K562 (cell line): ENCODE data around the gene FERMT3. TPM values are rescaled to one million over a fixed set of nuclear protein-coding genes. Genes with fewer than 3 reads are reported as not detected.

ENCODE experiments used
- CTBP1 ChIP-seq: fragments of 450-650 bp; IDR thresholded peaks from 2 replicates; pipeline ENCODE4 v1.6.1; 2016; ENCODE audit warnings: borderline replicate concordance
- DLX4 ChIP-seq: fragments of 250-450 bp; sonication (Bioruptor Pico); IDR thresholded peaks from 2 replicates; pipeline ENCODE4 v1.6.1; 2021; ENCODE audit warnings: mild to moderate bottlenecking
- E2F4 ChIP-seq: sonication (generic); formaldehyde crosslinking; IDR thresholded peaks from 2 replicates; pipeline ENCODE4 v1.8.0; 2022; ENCODE audit warnings: mild to moderate bottlenecking, low read depth, missing genetic modification reagents
- FOXM1 ChIP-seq, 2 experiments: fragments of 450-650 bp in 1 of 2; sonication (generic) in 1 of 2; formaldehyde crosslinking in 1 of 2; IDR thresholded peaks; 2 replicates each; pipeline versions ENCODE4 v1.6.1 to v1.9.0; 2017 to 2022; ENCODE audit warnings: low read depth in 2 of 2, mild to moderate bottlenecking in 2 of 2, missing genetic modification reagents in 1 of 2, moderate library complexity in 1 of 2
- MYNN ChIP-seq, 2 experiments: sonication (generic); formaldehyde crosslinking in 1 of 2; IDR thresholded peaks; 2 replicates each; pipeline versions ENCODE4 v1.5.0 to v1.6.1; 2016 to 2020; ENCODE audit warnings: antibody characterized with exemption in 1 of 2, missing genetic modification reagents in 1 of 2
- NFIC ChIP-seq: fragments of 450-650 bp; IDR thresholded peaks from 2 replicates; pipeline ENCODE4 v1.6.1; 2017; ENCODE audit warnings: mild to moderate bottlenecking, inconsistent platforms
- NR2C1 ChIP-seq, 2 experiments: fragments of 450-650 bp; IDR thresholded peaks; 2 replicates each; pipeline ENCODE4 v1.6.1; 2017; ENCODE audit warnings: mild to moderate bottlenecking in 2 of 2, antibody characterized with exemption in 1 of 2, inconsistent platforms in 1 of 2, missing compliant biosample characterization in 1 of 2, missing genetic modification characterization in 1 of 2
- RFX1 ChIP-seq: fragments of 450-650 bp; IDR thresholded peaks from 2 replicates; pipeline ENCODE4 v1.6.1; 2016; ENCODE audit warnings: mild to moderate bottlenecking, moderate library complexity
- RFX5 ChIP-seq: IDR thresholded peaks from 2 replicates; pipeline ENCODE4 v1.6.1; 2011; ENCODE audit warnings: low read depth, mild to moderate bottlenecking, improper control_type of control experiment, low read length
- SP1 ChIP-seq: sonication (generic); formaldehyde crosslinking; IDR thresholded peaks from 2 replicates; pipeline ENCODE4 v1.8.1; 2022; ENCODE audit warnings: mild to moderate bottlenecking, missing genetic modification reagents
- polyA plus RNA-seq, 8 experiments: library from polyadenylated mRNA; depleted of rRNA in 4 of 8; stranded (reverse) in 5 of 8; unstranded in 3 of 8; fragments of >200 nt; fragmentation: Nextera tagmentation in 2 of 8; fragmentation: Illumina TruSeq in 1 of 8; extraction: Ambion mirVana in 2 of 8; extraction: Trizol in 1 of 8; gene quantifications; 2 replicates each; pipeline versions ENCODE4 v1.2.1 to v1.2.3, GENCODE V29; 2011 to 2014; ENCODE audit warnings: inconsistent platforms in 1 of 8, missing spikeins in 1 of 8
- total RNA-seq, 7 experiments: library from RNA; depleted of rRNA in 6 of 7; stranded (reverse); fragments of >200 nt in 6 of 7; fragmentation: Illumina TruSeq in 2 of 7; extraction: Trizol in 2 of 7; gene quantifications; 2 replicates each; pipeline versions ENCODE4 v1.2.1 to v1.2.3, GENCODE V29; 2011 to 2021; ENCODE audit warnings: low replicate concordance in 1 of 7
- TF ChIP-seq, protein P1 (sequence below), 2 experiments: fragments of 450-650 bp; formaldehyde crosslinking in 1 of 2; IDR thresholded peaks; 2 replicates each; pipeline versions ENCODE4 v1.4.0 to v1.6.1; 2014 to 2020; ENCODE audit warnings: mild to moderate bottlenecking in 2 of 2, borderline replicate concordance in 1 of 2, low read depth in 1 of 2
- TF ChIP-seq, protein P2 (sequence below), 3 experiments: IDR thresholded peaks in 2 of 3; conservative IDR thresholded peaks in 1 of 3; 2 replicates each; pipeline ENCODE4 v1.5.1; 2011 to 2012; ENCODE audit warnings: low read length in 3 of 3, mild to moderate bottlenecking in 3 of 3, control low read depth in 2 of 3, improper control_type of control experiment in 1 of 3, inconsistent platforms in 1 of 3, low read depth in 1 of 3, mixed read lengths in 1 of 3, moderate library complexity in 1 of 3; ENCODE audit not compliant: insufficient read depth in 2 of 3

The FERMT3 gene
- total and polyA plus RNA-seq, 9 of the 15 experiments (the other 6 are each of a cell fraction or from before 2014, with no cell fraction given): 3.2 to 275 (median 79.7) TPM

GRCh38 chr11:64204464-64204989 lies 2.0 kb upstream of the FERMT3 start (continued):
- TF ChIP-seq, protein P1, sequence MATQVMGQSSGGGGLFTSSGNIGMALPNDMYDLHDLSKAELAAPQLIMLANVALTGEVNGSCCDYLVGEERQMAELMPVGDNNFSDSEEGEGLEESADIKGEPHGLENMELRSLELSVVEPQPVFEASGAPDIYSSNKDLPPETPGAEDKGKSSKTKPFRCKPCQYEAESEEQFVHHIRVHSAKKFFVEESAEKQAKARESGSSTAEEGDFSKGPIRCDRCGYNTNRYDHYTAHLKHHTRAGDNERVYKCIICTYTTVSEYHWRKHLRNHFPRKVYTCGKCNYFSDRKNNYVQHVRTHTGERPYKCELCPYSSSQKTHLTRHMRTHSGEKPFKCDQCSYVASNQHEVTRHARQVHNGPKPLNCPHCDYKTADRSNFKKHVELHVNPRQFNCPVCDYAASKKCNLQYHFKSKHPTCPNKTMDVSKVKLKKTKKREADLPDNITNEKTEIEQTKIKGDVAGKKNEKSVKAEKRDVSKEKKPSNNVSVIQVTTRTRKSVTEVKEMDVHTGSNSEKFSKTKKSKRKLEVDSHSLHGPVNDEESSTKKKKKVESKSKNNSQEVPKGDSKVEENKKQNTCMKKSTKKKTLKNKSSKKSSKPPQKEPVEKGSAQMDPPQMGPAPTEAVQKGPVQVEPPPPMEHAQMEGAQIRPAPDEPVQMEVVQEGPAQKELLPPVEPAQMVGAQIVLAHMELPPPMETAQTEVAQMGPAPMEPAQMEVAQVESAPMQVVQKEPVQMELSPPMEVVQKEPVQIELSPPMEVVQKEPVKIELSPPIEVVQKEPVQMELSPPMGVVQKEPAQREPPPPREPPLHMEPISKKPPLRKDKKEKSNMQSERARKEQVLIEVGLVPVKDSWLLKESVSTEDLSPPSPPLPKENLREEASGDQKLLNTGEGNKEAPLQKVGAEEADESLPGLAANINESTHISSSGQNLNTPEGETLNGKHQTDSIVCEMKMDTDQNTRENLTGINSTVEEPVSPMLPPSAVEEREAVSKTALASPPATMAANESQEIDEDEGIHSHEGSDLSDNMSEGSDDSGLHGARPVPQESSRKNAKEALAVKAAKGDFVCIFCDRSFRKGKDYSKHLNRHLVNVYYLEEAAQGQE (IDR thresholded peaks at IDR 0.05; ENCODE audit: borderline replicate concordance): peak; percentile 86
- TF ChIP-seq, protein P1 (CRISPR knock-in tag; IDR thresholded peaks at IDR 0.05; ENCODE audit: low read depth): no peak
- TF ChIP-seq FOXM1 (IDR thresholded peaks at IDR 0.05; ENCODE audit: low read depth) (no peak), FOXM1 (CRISPR knock-in tag; IDR thresholded peaks at IDR 0.05; ENCODE audit: low read depth) (no peak), E2F4 (no peak), SP1 (CRISPR knock-in tag) (peak; percentile 62), RFX5 (no peak), RFX1 (no peak), NFIC (peak; percentile 99), DLX4 (CRISPR knock-in tag) (no peak), MYNN (IDR thresholded peaks at IDR 0.05) (peak; percentile 72; the same call in 1 of the 2 replicates), MYNN (CRISPR knock-in tag; IDR thresholded peaks at IDR 0.05) (no peak), CTBP1 (peak; percentile 69; the same call in 1 of the 2 replicates), NR2C1 (IDR thresholded peaks at IDR 0.05) (no peak), NR2C1 (tag; IDR thresholded peaks at IDR 0.05) (no peak)
- TF ChIP-seq, protein P2, sequence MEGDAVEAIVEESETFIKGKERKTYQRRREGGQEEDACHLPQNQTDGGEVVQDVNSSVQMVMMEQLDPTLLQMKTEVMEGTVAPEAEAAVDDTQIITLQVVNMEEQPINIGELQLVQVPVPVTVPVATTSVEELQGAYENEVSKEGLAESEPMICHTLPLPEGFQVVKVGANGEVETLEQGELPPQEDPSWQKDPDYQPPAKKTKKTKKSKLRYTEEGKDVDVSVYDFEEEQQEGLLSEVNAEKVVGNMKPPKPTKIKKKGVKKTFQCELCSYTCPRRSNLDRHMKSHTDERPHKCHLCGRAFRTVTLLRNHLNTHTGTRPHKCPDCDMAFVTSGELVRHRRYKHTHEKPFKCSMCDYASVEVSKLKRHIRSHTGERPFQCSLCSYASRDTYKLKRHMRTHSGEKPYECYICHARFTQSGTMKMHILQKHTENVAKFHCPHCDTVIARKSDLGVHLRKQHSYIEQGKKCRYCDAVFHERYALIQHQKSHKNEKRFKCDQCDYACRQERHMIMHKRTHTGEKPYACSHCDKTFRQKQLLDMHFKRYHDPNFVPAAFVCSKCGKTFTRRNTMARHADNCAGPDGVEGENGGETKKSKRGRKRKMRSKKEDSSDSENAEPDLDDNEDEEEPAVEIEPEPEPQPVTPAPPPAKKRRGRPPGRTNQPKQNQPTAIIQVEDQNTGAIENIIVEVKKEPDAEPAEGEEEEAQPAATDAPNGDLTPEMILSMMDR (IDR thresholded peaks at IDR 0.05 in 2 of 3, conservative IDR thresholded peaks at IDR 0.05 in 1 of 3; ENCODE audit: insufficient read depth in 2 of 3, low read depth in 1 of 3, low read length in 3 of 3): peak; percentile 86 to 97 (median 95)
